ENCODE results near the gene PARD3.

PARD3 gene

DNA sequence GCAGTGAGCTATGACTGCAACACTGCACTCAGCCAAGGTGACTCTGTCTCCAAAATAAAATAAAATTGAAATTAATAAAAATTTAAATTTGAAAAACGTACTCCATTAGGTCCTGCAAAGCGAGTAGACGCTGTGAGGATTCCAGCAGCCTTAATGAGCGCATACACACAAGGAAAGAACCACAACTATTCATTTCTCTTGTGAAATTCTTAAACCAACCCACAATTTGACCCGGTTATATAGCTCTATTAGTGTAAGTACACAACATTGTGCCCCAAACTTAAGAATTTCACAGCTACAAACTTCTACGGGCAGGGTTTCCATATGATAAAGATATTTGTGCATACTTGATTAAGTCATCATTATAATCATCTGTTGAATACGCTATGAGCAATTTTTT, 84.4 kb downstream of the PARD3 start:
- Histone ChIP-seq H3K36me3 (ENCODE audit: insufficient read depth) (no peaks in the 10 kb centered on the region), H3K79me2 (ENCODE audit: insufficient read depth, low read depth) (peaks cover 53% of the 10 kb centered on the region; the same call in 1 of the 2 replicates), H3K27me3 (ENCODE audit: insufficient read depth, low read depth) (no peaks in the 10 kb centered on the region), H3K4me1 (ENCODE audit: low read depth, poor library complexity, severe bottlenecking) (peaks cover 26% of the 10 kb centered on the region), H3K27ac (no peak overlapping the region), H2AFZ (ENCODE audit: low read depth) (no peak overlapping the region), H3K4me2 (no peak overlapping the region), H3K9ac (no peak overlapping the region), H4K20me1 (ENCODE audit: insufficient read depth) (peaks cover 6% of the 10 kb centered on the region), H3K4me3 (IDR thresholded peaks at IDR 0.05; ENCODE audit: insufficient read depth, low read depth, low read length) (no peak overlapping the region)
- TF ChIP-seq, protein P1, sequence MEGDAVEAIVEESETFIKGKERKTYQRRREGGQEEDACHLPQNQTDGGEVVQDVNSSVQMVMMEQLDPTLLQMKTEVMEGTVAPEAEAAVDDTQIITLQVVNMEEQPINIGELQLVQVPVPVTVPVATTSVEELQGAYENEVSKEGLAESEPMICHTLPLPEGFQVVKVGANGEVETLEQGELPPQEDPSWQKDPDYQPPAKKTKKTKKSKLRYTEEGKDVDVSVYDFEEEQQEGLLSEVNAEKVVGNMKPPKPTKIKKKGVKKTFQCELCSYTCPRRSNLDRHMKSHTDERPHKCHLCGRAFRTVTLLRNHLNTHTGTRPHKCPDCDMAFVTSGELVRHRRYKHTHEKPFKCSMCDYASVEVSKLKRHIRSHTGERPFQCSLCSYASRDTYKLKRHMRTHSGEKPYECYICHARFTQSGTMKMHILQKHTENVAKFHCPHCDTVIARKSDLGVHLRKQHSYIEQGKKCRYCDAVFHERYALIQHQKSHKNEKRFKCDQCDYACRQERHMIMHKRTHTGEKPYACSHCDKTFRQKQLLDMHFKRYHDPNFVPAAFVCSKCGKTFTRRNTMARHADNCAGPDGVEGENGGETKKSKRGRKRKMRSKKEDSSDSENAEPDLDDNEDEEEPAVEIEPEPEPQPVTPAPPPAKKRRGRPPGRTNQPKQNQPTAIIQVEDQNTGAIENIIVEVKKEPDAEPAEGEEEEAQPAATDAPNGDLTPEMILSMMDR (conservative IDR thresholded peaks at IDR 0.05; ENCODE audit: low read depth, low read length) = no peak

DNA sequence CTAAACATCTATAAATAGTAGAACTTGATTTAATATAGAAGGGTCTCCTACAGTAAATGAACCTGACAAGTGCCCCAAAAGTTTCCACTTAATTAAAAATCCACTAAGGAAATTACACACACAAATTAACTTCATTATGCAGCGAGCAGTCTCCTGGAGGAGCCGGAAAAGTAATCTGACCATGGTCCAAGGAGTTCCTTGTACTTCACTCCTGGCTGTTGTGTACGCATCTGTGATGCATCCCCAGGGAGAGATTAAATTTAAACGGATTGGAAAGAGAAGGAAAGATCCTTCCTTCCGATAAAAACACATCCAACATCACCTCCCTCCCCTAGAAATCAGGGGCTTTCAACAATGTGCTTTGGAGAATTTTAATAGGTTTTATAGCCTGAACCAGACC, 85.5 kb downstream of the PARD3 start:
- Histone ChIP-seq H3K36me3 (ENCODE audit: insufficient read depth) (no peaks in the 10 kb centered on the region), H3K27me3 (ENCODE audit: insufficient read depth, low read depth) (no peaks in the 10 kb centered on the region), H3K27ac (no peak overlapping the region), H3K9ac (no peak overlapping the region), H3K79me2 (ENCODE audit: insufficient read depth, low read depth) (peaks cover 45% of the 10 kb centered on the region; the same call in 1 of the 2 replicates), H3K4me2 (no peak overlapping the region), H3K4me1 (ENCODE audit: low read depth, poor library complexity, severe bottlenecking) (peaks cover 28% of the 10 kb centered on the region), H4K20me1 (ENCODE audit: insufficient read depth) (peaks cover 6% of the 10 kb centered on the region), H3K4me3 (IDR thresholded peaks at IDR 0.05; ENCODE audit: insufficient read depth, low read depth, low read length) (no peak overlapping the region), H2AFZ (ENCODE audit: low read depth) (no peak overlapping the region)
- TF ChIP-seq, protein P1 (conservative IDR thresholded peaks at IDR 0.05; ENCODE audit: low read depth, low read length) = no peak

GRCh38 chr10:34728361-34728760, 86.7 kb downstream of the PARD3 start:
- H3K9ac ChIP-seq = no peak overlapping the region
- H3K4me1 ChIP-seq (ENCODE audit: low read depth, poor library complexity, severe bottlenecking) = peaks cover 34% of the 10 kb centered on the region
- no peak overlapping the region for H3K4me3 ChIP-seq (IDR thresholded peaks at IDR 0.05; ENCODE audit: insufficient read depth, low read depth, low read length)
- no peak overlapping the region for H3K27ac ChIP-seq
- H4K20me1 ChIP-seq (ENCODE audit: insufficient read depth) = peaks cover 6% of the 10 kb centered on the region
- TF ChIP-seq, protein P1 (conservative IDR thresholded peaks at IDR 0.05; ENCODE audit: low read depth, low read length) = no peak
- H3K36me3 ChIP-seq (ENCODE audit: insufficient read depth) = no peaks in the 10 kb centered on the region
- no peaks in the 10 kb centered on the region for H3K27me3 ChIP-seq (ENCODE audit: insufficient read depth, low read depth)
- H2AFZ ChIP-seq (ENCODE audit: low read depth) = no peak overlapping the region
- H3K79me2 ChIP-seq (ENCODE audit: insufficient read depth, low read depth) = peaks cover 39% of the 10 kb centered on the region; the same call in 1 of the 2 replicates
- H3K4me2 ChIP-seq = no peak overlapping the region

GRCh38 chr10:34727595-34728033, 87.5 kb downstream of the PARD3 start:
- H3K4me1 ChIP-seq (ENCODE audit: low read depth, poor library complexity, severe bottlenecking) = peaks cover 30% of the 10 kb centered on the region
- TF ChIP-seq, protein P1 (conservative IDR thresholded peaks at IDR 0.05; ENCODE audit: low read depth, low read length) = no peak
- no peaks in the 10 kb centered on the region for H3K27me3 ChIP-seq (ENCODE audit: insufficient read depth, low read depth)
- no peak overlapping the region for H3K27ac ChIP-seq
- no peaks in the 10 kb centered on the region for H3K36me3 ChIP-seq (ENCODE audit: insufficient read depth)
- H2AFZ ChIP-seq (ENCODE audit: low read depth) = no peak overlapping the region
- H3K4me3 ChIP-seq (IDR thresholded peaks at IDR 0.05; ENCODE audit: insufficient read depth, low read depth, low read length) = no peak overlapping the region
- peaks cover 33% of the 10 kb centered on the region; the same call in 1 of the 2 replicates for H3K79me2 ChIP-seq (ENCODE audit: insufficient read depth, low read depth)
- H4K20me1 ChIP-seq (ENCODE audit: insufficient read depth) = peaks cover 7% of the 10 kb centered on the region
- H3K4me2 ChIP-seq = no peak overlapping the region
- no peak overlapping the region for H3K9ac ChIP-seq

Measured in KMS-11 (cell line).